Measurements from ENCODE around the gene CHRND.
A peak's percentile ranks its signal among the peaks of the same experiment; 100 is the strongest.

CHRND gene

GRCh38 chr2:232550354-232551249 lies 24.6 kb downstream of the CHRND start, which contains the start of the genes EIF4E2 and TIGD1 (continued):
- TF ChIP-seq ZBTB20 (tag by site-specific recombination; IDR thresholded peaks at IDR 0.05) (peak; percentile 100), ZNF488 (tag by site-specific recombination; IDR thresholded peaks at IDR 0.05) (no peak), PRDM1 (tag by site-specific recombination; IDR thresholded peaks at IDR 0.05) (peak; percentile 64), ZNF140 (tag by site-specific recombination; IDR thresholded peaks at IDR 0.05) (no peak), PRDM6 (tag by site-specific recombination; IDR thresholded peaks at IDR 0.05) (no peak), ZBTB8A (tag by site-specific recombination; IDR thresholded peaks at IDR 0.05) (no peak; the same call in none of the 2 replicates), ZNF654 (tag by site-specific recombination; IDR thresholded peaks at IDR 0.05; ENCODE audit: low read depth) (no peak), ZNF169 (tag by site-specific recombination; IDR thresholded peaks at IDR 0.05) (no peak), ZNF391 (tag by site-specific recombination; IDR thresholded peaks at IDR 0.05; ENCODE audit: borderline replicate concordance, low read depth) (no peak), ZNF785 (tag by site-specific recombination; IDR thresholded peaks at IDR 0.05) (no peak), PRDM10 (tag by site-specific recombination; IDR thresholded peaks at IDR 0.05) (peak; percentile 57), SCRT1 (tag by site-specific recombination; IDR thresholded peaks at IDR 0.05; ENCODE audit: borderline replicate concordance) (no peak), HIC1 (tag by site-specific recombination; IDR thresholded peaks at IDR 0.05) (no peak), TRIM28 (IDR thresholded peaks at IDR 0.05; ENCODE audit: borderline replicate concordance, low read length) (peak; percentile 58; the same call in 1 of the 2 replicates), SETDB1 (IDR thresholded peaks at IDR 0.05; ENCODE audit: insufficient read length, low read length) (peak; percentile 67), ZNF776 (tag by site-specific recombination; IDR thresholded peaks at IDR 0.05; ENCODE audit: borderline replicate concordance) (no peak), TCF7L2 (IDR thresholded peaks at IDR 0.05; ENCODE audit: borderline replicate concordance, low read depth, low read length) (no peak), ZNF121 (tag by site-specific recombination; IDR thresholded peaks at IDR 0.05) (no peak), ZSCAN16 (tag by site-specific recombination; IDR thresholded peaks at IDR 0.05) (no peak), ZNF23 (tag by site-specific recombination; IDR thresholded peaks at IDR 0.05; ENCODE audit: borderline replicate concordance) (no peak), ZFP3 (tag by site-specific recombination; IDR thresholded peaks at IDR 0.05; ENCODE audit: low read depth) (no peak; the same call in 1 of the 2 replicates), ZNF768 (tag by site-specific recombination; IDR thresholded peaks at IDR 0.05) (no peak), KLF8 (tag by site-specific recombination; IDR thresholded peaks at IDR 0.05) (peak; percentile 60; the same call in 1 of the 2 replicates), ZNF433 (tag by site-specific recombination; IDR thresholded peaks at IDR 0.05; ENCODE audit: low read depth) (no peak), ZEB2 (tag by site-specific recombination; IDR thresholded peaks at IDR 0.05) (peak; percentile 88), GLI4 (tag by site-specific recombination; IDR thresholded peaks at IDR 0.05) (no peak), ZNF777 (tag by site-specific recombination; IDR thresholded peaks at IDR 0.05; ENCODE audit: borderline replicate concordance) (no peak), ZNF600 (tag by site-specific recombination; IDR thresholded peaks at IDR 0.05) (peak; percentile 87), ZNF426 (tag by site-specific recombination; IDR thresholded peaks at IDR 0.05) (no peak), ZNF16 (tag by site-specific recombination; IDR thresholded peaks at IDR 0.05; ENCODE audit: low read depth) (no peak), ZNF837 (tag by site-specific recombination; IDR thresholded peaks at IDR 0.05) (no peak), ZNF501 (tag by site-specific recombination; IDR thresholded peaks at IDR 0.05) (peak; percentile 80)
